ENCODE data around the gene TDRKH.

TDRKH gene

DNA sequence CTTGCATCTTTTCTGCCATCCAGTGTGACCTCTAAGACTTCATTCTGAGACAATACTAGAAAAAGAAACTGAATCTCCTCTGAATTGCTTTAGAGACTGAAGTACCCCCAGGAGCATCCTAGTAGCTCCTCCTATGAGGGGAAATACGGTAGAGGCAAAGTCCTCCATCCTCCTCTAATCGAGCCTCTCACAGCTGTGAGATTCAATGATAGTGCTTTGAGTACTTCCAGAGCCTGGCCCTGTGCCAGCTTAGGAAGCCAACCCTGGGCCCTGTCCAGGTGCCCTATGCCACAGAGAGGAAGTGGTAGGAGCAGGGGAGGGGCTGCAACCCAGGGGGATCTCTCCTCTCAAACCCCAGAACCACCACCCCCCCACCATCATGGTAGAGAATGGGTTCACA lies 30.6 kb upstream of the TDRKH start:
- no peak for DNase-seq

- no peak for DNase-seq
Observed at GRCh38 chr1:151819976-151820623, 29.8 kb upstream of the TDRKH start.

- no peak for DNase-seq
Observed at GRCh38 chr1:151819227-151819835, 29.0 kb upstream of the TDRKH start.

GRCh38 chr1:151817353-151817730 lies 27.0 kb upstream of the TDRKH start:
- DNase-seq: no peak

GRCh38 chr1:151816548-151817352 lies 26.4 kb upstream of the TDRKH start:
- DNase-seq: no peak

DNA sequence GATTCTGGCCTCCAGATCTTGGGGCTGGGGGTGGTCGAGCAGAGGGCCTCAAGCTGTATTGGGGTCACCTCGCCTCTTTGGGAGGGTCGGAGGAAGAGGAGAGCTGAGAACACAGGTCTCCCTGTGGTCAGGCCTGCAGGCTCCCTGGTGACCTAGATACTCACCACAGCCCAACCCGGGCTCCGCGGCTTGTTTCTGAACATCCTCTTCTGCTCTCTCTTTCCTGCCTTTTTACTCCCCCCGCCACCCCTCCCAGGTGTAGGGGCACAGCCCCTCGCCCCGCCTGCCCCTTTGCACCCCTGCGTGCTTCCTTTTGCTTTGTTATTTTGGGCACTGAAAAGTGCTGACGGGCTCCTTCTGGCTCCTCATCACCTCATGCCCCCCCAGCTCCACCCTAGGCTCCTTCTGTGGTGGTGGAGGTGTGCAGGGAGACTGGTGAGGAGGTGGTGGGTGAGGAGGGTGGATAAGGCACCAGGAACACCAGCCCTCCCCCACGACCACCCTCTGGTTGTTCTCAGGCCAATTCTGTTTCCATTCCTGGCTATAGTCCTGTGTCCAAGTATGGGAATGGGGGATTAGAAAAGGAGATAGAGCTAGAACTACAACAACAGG lies 25.5 kb upstream of the TDRKH start:
- no peak for DNase-seq

- no peak for DNase-seq
Observed at GRCh38 chr1:151814971-151815545, 24.8 kb upstream of the TDRKH start.

DNA sequence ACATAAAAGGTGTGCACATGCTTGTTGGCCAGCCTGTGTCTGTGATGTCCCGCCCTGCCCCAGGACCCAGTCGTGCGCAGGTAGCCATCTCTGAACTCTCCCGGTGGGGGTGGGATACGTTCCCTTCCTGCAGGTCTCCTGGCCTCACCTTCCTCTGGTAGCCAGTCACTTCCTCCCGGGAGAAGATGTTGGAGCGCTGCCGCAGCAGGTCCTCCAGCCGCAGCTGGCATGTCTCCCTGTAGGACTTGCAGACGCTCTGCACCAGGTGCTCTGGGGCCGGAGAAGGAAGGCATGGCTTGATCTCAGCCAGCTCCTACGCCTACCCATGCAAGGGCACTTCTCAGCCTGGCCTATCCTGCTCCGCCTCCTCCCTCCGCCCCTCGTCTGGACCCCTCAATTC lies 24.1 kb upstream of the TDRKH start:
- DNase-seq: no peak

DNA sequence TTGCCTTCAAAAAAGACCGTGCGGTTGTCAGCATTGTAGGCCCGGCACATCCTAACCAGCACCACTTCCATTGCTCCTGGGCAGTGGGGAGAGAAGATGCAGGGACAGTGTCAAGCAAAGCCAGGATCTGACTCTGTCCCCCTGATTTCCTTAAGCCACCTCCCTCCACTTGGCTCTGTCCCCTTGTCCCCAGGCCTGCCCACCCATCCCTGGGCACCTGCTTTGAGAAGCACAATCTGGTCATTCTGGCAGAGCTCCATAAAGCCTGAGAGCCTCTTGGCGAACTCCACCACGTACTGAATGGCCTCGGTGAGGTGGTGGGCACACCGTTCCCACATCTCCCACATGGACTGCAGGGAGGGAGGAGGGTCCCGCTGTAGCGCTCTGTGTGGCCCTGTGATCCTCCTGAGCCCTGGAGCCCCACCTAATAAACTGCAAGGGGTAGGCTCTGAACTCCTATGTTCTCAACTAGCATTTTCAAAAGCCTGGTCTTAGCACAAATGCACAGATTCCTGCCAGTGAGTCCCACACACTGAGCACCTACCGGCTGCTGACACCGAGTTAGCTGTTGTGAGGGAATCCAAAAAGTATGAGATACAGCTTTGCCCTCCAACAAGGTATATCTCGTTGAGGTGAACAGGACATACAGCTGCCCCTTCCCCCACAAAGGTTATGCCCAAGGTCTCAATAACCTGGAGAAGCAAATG lies 23.1 kb upstream of the TDRKH start:
- no peak for DNase-seq

DNA sequence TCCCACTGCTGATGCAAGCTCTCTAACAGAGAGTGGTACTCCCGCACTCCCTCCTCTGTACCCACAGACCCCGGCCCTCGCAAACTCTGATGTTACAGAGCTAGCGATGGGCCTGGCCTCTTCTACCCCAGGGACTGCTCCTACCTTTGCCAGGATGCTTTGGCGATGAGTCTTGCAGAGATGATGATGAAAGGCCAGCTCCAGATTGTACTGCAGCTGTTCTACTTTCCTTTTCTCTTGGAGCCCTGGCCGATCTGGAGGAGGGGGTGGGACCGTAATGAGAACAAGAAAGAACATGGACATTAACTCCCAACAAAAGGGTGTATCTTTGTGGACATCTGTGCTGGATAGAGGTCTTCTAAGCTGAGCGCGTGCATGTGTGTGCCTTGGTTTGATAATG lies 20.9 kb upstream of the TDRKH start:
- DNase-seq: no peak

GRCh38 chr1:151809985-151810556 lies 19.8 kb upstream of the TDRKH start:
- DNase-seq: no peak

- DNase-seq: no peak
Observed at GRCh38 chr1:151809290-151809984, 19.1 kb upstream of the TDRKH start.

DNA sequence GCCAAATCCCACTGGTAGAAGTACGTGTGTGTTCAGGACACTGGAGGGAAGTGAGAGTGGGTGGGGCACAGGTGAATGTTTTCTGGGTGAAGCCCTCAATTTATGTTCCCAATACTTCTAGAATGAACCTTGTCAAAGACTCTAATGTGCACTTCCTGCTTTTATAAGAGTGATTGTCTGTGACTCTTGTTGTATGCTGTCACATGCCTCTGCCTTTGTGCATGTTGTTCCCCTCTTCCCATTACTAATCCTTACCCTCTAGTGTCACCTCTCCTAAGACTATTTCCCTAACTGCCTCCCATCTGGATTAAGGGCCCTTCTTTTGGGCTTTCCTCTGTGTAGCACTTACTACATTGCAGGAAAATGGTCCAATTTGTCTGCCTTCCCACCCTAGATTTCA lies 17.5 kb upstream of the TDRKH start:
- DNase-seq: no peak

- DNase-seq: no peak
Observed at GRCh38 chr1:151807131-151807530, 16.8 kb upstream of the TDRKH start.

- DNase-seq: no peak
Observed at GRCh38 chr1:151806170-151806569, 15.9 kb upstream of the TDRKH start.

GRCh38 chr1:151805066-151805820 lies 14.9 kb upstream of the TDRKH start, which contains the start of gene LINGO4:
TSS of gene LINGO4 (minus strand) at chr1:151805419. CDS start at chr1:151802704, 2,715 bp downstream.
- no peak for DNase-seq

DNA sequence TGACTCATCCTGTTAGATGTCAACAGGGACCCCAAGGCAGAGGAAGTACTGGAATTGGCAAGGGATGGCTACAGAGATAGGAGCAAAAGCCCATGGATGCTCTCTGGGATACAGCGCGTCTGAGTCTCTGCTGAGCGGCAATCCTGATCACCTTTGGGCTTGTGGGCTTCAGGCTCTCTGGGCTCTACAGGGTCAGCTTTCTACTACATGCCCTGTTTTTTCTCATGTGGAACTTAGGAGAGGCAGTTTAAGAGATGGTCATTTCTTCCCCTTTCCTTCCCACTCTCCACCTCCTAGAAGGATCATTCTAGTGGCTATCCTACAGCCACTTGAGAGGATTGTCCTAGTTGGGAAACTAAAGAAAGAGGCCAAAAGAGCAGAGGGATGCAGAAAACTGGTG lies 13.6 kb upstream of the TDRKH start:
- DNase-seq: no peak

DNA sequence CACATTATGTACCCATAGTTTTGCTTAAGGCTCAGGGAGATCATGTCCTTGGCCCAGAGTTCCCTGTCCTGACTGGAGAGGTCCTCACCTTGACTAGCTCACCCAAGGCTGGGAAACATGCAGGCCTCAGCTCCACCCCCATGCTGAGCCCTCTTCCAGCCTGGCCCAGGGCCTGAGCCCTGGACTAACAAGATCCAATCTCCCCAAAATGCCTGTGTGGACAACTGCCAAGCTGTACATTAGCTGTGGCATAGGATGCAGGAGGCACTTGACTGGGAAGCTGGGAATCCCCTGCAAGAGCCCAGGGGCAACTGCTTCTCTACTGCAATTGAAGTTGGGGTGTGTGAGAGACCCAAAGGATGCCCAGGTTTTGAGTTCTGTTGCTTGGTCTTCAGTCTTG lies 12.9 kb upstream of the TDRKH start:
- DNase-seq: no peak

- no peak for DNase-seq
Observed at GRCh38 chr1:151802372-151802771, 12.1 kb upstream of the TDRKH start.

DNA sequence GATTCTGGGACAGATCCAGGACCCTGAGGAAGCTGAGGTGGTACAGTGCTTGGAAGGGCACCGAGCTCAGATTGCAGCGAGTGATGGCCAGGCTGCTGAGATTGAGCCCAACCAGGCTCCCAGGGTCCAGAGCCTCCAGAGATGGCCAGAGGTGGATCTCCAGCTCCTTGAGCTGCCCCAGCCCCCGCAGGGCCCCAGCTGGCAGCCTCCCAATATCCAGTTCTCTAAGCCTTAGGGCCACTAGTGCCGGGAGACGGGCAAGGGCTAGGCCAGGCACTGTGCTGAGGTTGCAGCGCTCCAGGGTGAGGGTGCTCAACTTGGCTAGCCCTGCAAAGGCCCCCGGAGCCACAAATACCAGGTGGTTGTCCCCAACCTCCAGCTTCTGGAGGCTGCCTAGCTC lies 11.5 kb upstream of the TDRKH start:
- DNase-seq: no peak

DNA sequence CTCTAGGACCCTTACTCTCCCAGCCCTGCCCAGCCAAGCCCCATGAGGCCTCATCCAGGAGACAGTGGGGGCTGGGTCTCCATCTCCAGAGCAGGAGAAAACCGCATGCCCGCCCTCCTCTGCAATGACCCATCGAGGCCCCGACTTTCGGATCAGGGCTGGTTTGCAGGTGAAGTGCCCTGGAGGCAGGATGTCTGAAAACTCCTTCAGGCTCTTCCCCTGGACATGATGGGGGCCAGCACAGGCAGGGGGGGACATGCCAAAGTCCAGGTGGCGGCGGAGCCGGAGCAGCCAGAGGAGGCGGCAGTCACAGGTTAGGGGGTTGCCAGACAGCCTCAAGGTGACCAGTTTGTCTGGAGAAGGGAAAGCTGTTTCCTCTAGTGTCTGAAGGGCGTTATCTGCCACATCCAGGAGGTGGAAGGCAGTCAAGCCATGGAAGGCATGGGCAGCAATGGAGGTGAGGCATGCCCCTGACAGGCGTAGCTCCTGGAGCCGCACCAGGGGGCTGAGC lies 11.1 kb upstream of the TDRKH start:
- DNase-seq: no peak

Data from activated naive CD4-positive, alpha-beta T cell treated with anti-CD3 and anti-CD28 coated beads, Interleukin-2, amount 50 U/mL, for 16 hours (primary cell).